Esophagus squamous epithelium (tissue), 5 donors: ENCODE measurements around the gene KIFC3. TPM values are rescaled to one million over a fixed set of nuclear protein-coding genes. Genes with fewer than 3 reads are reported as not detected.

Source experiments
- DNase-seq: peaks from one replicate; lab custom pipeline; 2025; lab: John Stamatoyannopoulos, UW
- H3K27ac ChIP-seq, 4 donors: fragments of 200-600 bp; sonication (generic); one replicate each; pipeline ENCODE4 v1.5.1; 2016 to 2019; ENCODE audit warnings: mild to moderate bottlenecking in 1 of 4
- H3K27me3 ChIP-seq, 4 donors: fragments of 200-600 bp; sonication (generic); 1 replicate in 3 of 4; 2 replicates in 1 of 4; pipeline versions ENCODE4 v1.5.1 to v1.6.0; 2017 to 2021; ENCODE audit warnings: antibody characterized with exemption in 1 of 4
- H3K36me3 ChIP-seq, 3 donors: fragments of 200-600 bp; sonication (generic); one replicate each; pipeline ENCODE4 v1.5.1; 2016 to 2019
- H3K4me1 ChIP-seq, 3 donors: fragments of 200-600 bp; sonication (generic); one replicate each; pipeline ENCODE4 v1.5.1; 2017 to 2019
- H3K4me3 ChIP-seq, 4 donors: fragments of 200-600 bp; sonication (generic); 1 replicate in 3 of 4; 2 replicates in 1 of 4; pipeline ENCODE4 v1.5.1; 2016 to 2019; ENCODE audit warnings: mild to moderate bottlenecking in 2 of 4, moderate library complexity in 1 of 4
- H3K9me3 ChIP-seq, 3 donors: fragments of 200-600 bp; sonication (generic); one replicate each; pipeline ENCODE4 v1.5.1; 2016 to 2019
- CTCF ChIP-seq, 6 experiments: fragments of 450-650 bp in 4 of 6; fragments of 200-600 bp in 2 of 6; sonication (generic) in 2 of 6; IDR thresholded peaks; one replicate each; pipeline ENCODE4 v1.5.1; 2016 to 2019; ENCODE audit warnings: antibody characterized with exemption in 6 of 6, mild to moderate bottlenecking in 4 of 6, moderate library complexity in 4 of 6
- POLR2A ChIP-seq, 4 donors: fragments of 450-650 bp; IDR thresholded peaks; one replicate each; pipeline ENCODE4 v1.6.1; 2017; ENCODE audit warnings: antibody characterized with exemption in 4 of 4, mild to moderate bottlenecking in 4 of 4, moderate library complexity in 3 of 4
- WGBS, 2 donors: methylation state at CpG; one replicate each; pipeline ENCODE4 v1.1.5; 2018; 5-methylcytosine and 5-hydroxymethylcytosine counted together
- intact Hi-C: fragments of 100-400 bp; cut with DNase I; formaldehyde crosslinking; loops from one replicate; pipeline ENCODE4 v1.15.0; 2022
- total RNA-seq, 4 donors: library from RNA; depleted of rRNA; stranded (reverse); fragments of >200 nt; gene quantifications; one replicate each; pipeline ENCODE4 v1.1.0, GENCODE V29; 2016
- donor health status: DM: yes; HTN: yes; CAD: no.

Gene KIFC3
- total RNA-seq, 4 donors from 2014 or later: 14.8 to 72.4 (median 43.5) TPM

- Histone ChIP-seq H3K4me1 (peaks cover 16 to 40% (median 29%) of the 10 kb centered on the region in 3 donors), H3K36me3 (peaks cover 0 to 21% (median 4%) of the 10 kb centered on the region in 3 donors), H3K27ac (peak overlapping the region in 1 of 4 donors; percentile 2), H3K27me3 (no peaks in the 10 kb centered on the region), H3K4me3 (no peak overlapping the region), H3K9me3 (no peaks in the 10 kb centered on the region)
- intact Hi-C loops: no loop called here
- no peak for DNase-seq
- 56 to 69% methylated on average over 2 to 4 of the region's 16 CpGs for WGBS, 2 donors
- TF ChIP-seq CTCF (IDR thresholded peaks at IDR 0.05) (no peak), POLR2A (IDR thresholded peaks at IDR 0.05) (no peak)
Observed at GRCh38 chr16:57741660-57742191, 60.6 kb downstream of the KIFC3 start.

GRCh38 chr16:57740423-57741071, 61.7 kb downstream of the KIFC3 start:
- H3K27ac ChIP-seq: peak overlapping the region; percentile 67 to 84 (median 72)
- no peak overlapping the region for H3K4me3 ChIP-seq
- DNase-seq: no peak
- 38 to 63% methylated on average over 4 to 8 of the region's 24 CpGs for WGBS, 2 donors
- H3K27me3 ChIP-seq: no peaks in the 10 kb centered on the region
- H3K9me3 ChIP-seq: no peaks in the 10 kb centered on the region
- peaks cover 0 to 19% (median 4%) of the 10 kb centered on the region in 3 donors for H3K36me3 ChIP-seq
- TF ChIP-seq CTCF (IDR thresholded peaks at IDR 0.05) (no peak), POLR2A (IDR thresholded peaks at IDR 0.05) (peak in 1 of 4 donors; percentile 1)
- H3K4me1 ChIP-seq: peaks cover 23 to 51% (median 36%) of the 10 kb centered on the region in 3 donors
- intact Hi-C loops: no loop called here

- H3K27ac ChIP-seq: peak overlapping the region; percentile 67 to 84 (median 72)
- H3K4me1 ChIP-seq: peaks cover 24 to 51% (median 36%) of the 10 kb centered on the region in 3 donors
- H3K9me3 ChIP-seq: no peaks in the 10 kb centered on the region
- intact Hi-C loops: no loop called here
- no peak overlapping the region for H3K4me3 ChIP-seq
- peak in 1 of 4 donors; percentile 11 for TF ChIP-seq POLR2A (IDR thresholded peaks at IDR 0.05)
- no peak for TF ChIP-seq CTCF (IDR thresholded peaks at IDR 0.05)
- no peak for DNase-seq
- peaks cover 0 to 17% (median 4%) of the 10 kb centered on the region in 3 donors for H3K36me3 ChIP-seq
- WGBS, 2 donors: 60 to 62% methylated on average over 2 to 9 of the region's 18 CpGs
- H3K27me3 ChIP-seq: no peaks in the 10 kb centered on the region
Observed at GRCh38 chr16:57739756-57740422, 62.4 kb downstream of the KIFC3 start.

- intact Hi-C loops: no loop called here
- no peaks in the 10 kb centered on the region for H3K9me3 ChIP-seq
- H3K36me3 ChIP-seq: peaks cover 0 to 9% (median 0%) of the 10 kb centered on the region in 3 donors
- no peak overlapping the region for H3K27ac ChIP-seq
- H3K4me3 ChIP-seq: no peak overlapping the region
- no peak for TF ChIP-seq CTCF (IDR thresholded peaks at IDR 0.05)
- TF ChIP-seq POLR2A (IDR thresholded peaks at IDR 0.05): no peak
- H3K4me1 ChIP-seq: peaks cover 30 to 60% (median 41%) of the 10 kb centered on the region in 3 donors
- no peaks in the 10 kb centered on the region for H3K27me3 ChIP-seq
- 91 to 95% methylated on average over 5 to 6 of the region's 7 CpGs for WGBS, 2 donors
- DNase-seq: no peak
Observed at GRCh38 chr16:57738844-57739243, 63.4 kb downstream of the KIFC3 start.
